ENCODE results near the gene LRTM2. TPM values are rescaled to one million over a fixed set of nuclear protein-coding genes. Genes with fewer than 3 reads are reported as not detected.

LRTM2 gene
- total RNA-seq, 1 experiment from 2014 or later: not detected

- DNase-seq: no peak
- H3K9me3 ChIP-seq: no peaks in the 10 kb centered on the region
- intact Hi-C loops (cut with micrococcal nuclease; ENCODE audit: unreplicated experiment): no loop called here
- H3K27me3 ChIP-seq (replicated peaks; ENCODE audit: control insufficient read depth, insufficient read depth, low read length): no peaks in the 10 kb centered on the region
- ChIA-PET POLR2A (interaction anchor here (0.5 kb wide), 1 partner anchor 83 kb away, joined by 3 read pairs; no protein-coding TSS in a partner anchor), CTCF (interaction anchor here (0.9 to 1.7 kb wide), 2 partner anchors 130 to 156 kb away, joined by 3 read pairs; no protein-coding TSS in a partner anchor)
- H3K4me3 ChIP-seq (ENCODE audit: low read depth, low read length): no peak overlapping the region
- TF ChIP-seq, protein P1, sequence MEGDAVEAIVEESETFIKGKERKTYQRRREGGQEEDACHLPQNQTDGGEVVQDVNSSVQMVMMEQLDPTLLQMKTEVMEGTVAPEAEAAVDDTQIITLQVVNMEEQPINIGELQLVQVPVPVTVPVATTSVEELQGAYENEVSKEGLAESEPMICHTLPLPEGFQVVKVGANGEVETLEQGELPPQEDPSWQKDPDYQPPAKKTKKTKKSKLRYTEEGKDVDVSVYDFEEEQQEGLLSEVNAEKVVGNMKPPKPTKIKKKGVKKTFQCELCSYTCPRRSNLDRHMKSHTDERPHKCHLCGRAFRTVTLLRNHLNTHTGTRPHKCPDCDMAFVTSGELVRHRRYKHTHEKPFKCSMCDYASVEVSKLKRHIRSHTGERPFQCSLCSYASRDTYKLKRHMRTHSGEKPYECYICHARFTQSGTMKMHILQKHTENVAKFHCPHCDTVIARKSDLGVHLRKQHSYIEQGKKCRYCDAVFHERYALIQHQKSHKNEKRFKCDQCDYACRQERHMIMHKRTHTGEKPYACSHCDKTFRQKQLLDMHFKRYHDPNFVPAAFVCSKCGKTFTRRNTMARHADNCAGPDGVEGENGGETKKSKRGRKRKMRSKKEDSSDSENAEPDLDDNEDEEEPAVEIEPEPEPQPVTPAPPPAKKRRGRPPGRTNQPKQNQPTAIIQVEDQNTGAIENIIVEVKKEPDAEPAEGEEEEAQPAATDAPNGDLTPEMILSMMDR (IDR thresholded peaks at IDR 0.05; ENCODE audit: insufficient read depth in 1 of 2, low read depth in 1 of 2, low read length in 1 of 2, severe bottlenecking in 1 of 2, unreplicated experiment in 1 of 2): no peak
- BruUV-seq (replicated peaks): no TSS peak
- peaks cover 15% of the 10 kb centered on the region for H3K4me1 ChIP-seq
- Mint-ChIP-seq H3K9me3 (ENCODE audit: unreplicated experiment) (no peaks in the 10 kb centered on the region), H3K27ac (ENCODE audit: unreplicated experiment) (no peak overlapping the region), H3K36me3 (ENCODE audit: insufficient read depth, unreplicated experiment) (no peaks in the 10 kb centered on the region), H3K4me3 (ENCODE audit: unreplicated experiment) (no peak overlapping the region), H3K27me3 (ENCODE audit: insufficient read depth, unreplicated experiment) (no peaks in the 10 kb centered on the region), H3K4me1 (ENCODE audit: low read depth, unreplicated experiment) (peaks cover 8% of the 10 kb centered on the region)
- no peaks in the 10 kb centered on the region for H3K36me3 ChIP-seq (ENCODE audit: control insufficient read depth, insufficient read depth, low read length)
Observed at GRCh38 chr12:1809591-1810190, 10.7 kb upstream of the LRTM2 start.

GRCh38 chr12:1810201-1810930, 10.0 kb upstream of the LRTM2 start:
- intact Hi-C loops (cut with micrococcal nuclease; ENCODE audit: unreplicated experiment): no loop called here
- Histone ChIP-seq H3K4me3 (ENCODE audit: low read depth, low read length) (no peak overlapping the region), H3K4me1 (peaks cover 14% of the 10 kb centered on the region), H3K9me3 (no peaks in the 10 kb centered on the region), H3K36me3 (ENCODE audit: control insufficient read depth, insufficient read depth, low read length) (no peaks in the 10 kb centered on the region), H3K27me3 (replicated peaks; ENCODE audit: control insufficient read depth, insufficient read depth, low read length) (no peaks in the 10 kb centered on the region)
- no peak for DNase-seq
- POLR2A ChIA-PET: interaction anchor here (0.5 kb wide), 1 partner anchor 82 kb away, joined by 3 read pairs; no protein-coding TSS in a partner anchor
- Mint-ChIP-seq H3K36me3 (ENCODE audit: insufficient read depth, unreplicated experiment) (no peaks in the 10 kb centered on the region), H3K27ac (ENCODE audit: unreplicated experiment) (no peak overlapping the region), H3K4me1 (ENCODE audit: low read depth, unreplicated experiment) (peaks cover 6% of the 10 kb centered on the region), H3K4me3 (ENCODE audit: unreplicated experiment) (no peak overlapping the region), H3K27me3 (ENCODE audit: insufficient read depth, unreplicated experiment) (no peaks in the 10 kb centered on the region), H3K9me3 (ENCODE audit: unreplicated experiment) (no peaks in the 10 kb centered on the region)
- BruUV-seq (replicated peaks): no TSS peak
- TF ChIP-seq, protein P1 (IDR thresholded peaks at IDR 0.05; ENCODE audit: insufficient read depth in 1 of 2, low read depth in 1 of 2, low read length in 1 of 2, severe bottlenecking in 1 of 2, unreplicated experiment in 1 of 2): no peak
- CTCF ChIA-PET: interaction anchor here (0.9 kb wide), 1 partner anchor 130 kb away, joined by 3 read pairs; no protein-coding TSS in a partner anchor

DNA sequence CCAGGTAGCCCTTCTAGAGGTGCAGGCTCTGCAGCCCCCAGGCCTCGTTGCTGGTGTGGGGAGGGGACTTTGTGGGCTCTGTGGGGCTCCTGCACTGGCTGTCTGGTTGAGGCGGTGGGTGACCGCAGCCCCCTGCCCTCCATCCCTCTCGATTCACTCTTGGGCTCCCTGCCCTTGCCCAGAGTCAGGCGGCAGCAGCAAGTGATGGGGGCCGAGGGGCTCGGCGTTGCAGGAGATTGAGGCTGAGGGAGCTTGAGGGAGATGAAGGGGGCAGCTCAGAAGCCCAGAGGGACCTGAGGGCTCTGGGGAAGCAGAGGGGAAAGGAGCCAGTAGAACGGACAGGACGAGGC, 9.5 kb upstream of the LRTM2 start:
- Histone ChIP-seq H3K36me3 (ENCODE audit: control insufficient read depth, insufficient read depth, low read length) (no peaks in the 10 kb centered on the region), H3K4me3 (ENCODE audit: low read depth, low read length) (no peak overlapping the region), H3K27me3 (replicated peaks; ENCODE audit: control insufficient read depth, insufficient read depth, low read length) (no peaks in the 10 kb centered on the region), H3K9me3 (no peaks in the 10 kb centered on the region), H3K4me1 (peaks cover 18% of the 10 kb centered on the region)
- H3K4me1 Mint-ChIP-seq (ENCODE audit: low read depth, unreplicated experiment): peaks cover 6% of the 10 kb centered on the region
- BruUV-seq (replicated peaks): no TSS peak
- POLR2A ChIA-PET: no interaction called here
- CTCF ChIA-PET: no interaction called here
- H3K36me3 Mint-ChIP-seq (ENCODE audit: insufficient read depth, unreplicated experiment): no peaks in the 10 kb centered on the region
- H3K4me3 Mint-ChIP-seq (ENCODE audit: unreplicated experiment): no peak overlapping the region
- H3K27me3 Mint-ChIP-seq (ENCODE audit: insufficient read depth, unreplicated experiment): no peaks in the 10 kb centered on the region
- H3K27ac Mint-ChIP-seq (ENCODE audit: unreplicated experiment): no peak overlapping the region
- intact Hi-C loops (cut with micrococcal nuclease; ENCODE audit: unreplicated experiment): no loop called here
- no peaks in the 10 kb centered on the region for H3K9me3 Mint-ChIP-seq (ENCODE audit: unreplicated experiment)
- TF ChIP-seq, protein P1 (IDR thresholded peaks at IDR 0.05; ENCODE audit: insufficient read depth in 1 of 2, low read depth in 1 of 2, low read length in 1 of 2, severe bottlenecking in 1 of 2, unreplicated experiment in 1 of 2): no peak
- no peak for DNase-seq
